HL-60 (cell line): ENCODE data around the gene ISYNA1.

Experiments
- CTCF ChIP-seq: IDR thresholded peaks from one replicate; pipeline ENCODE4 v1.5.1; 2011; ENCODE audit warnings: low read length, control low read depth, inconsistent platforms; ENCODE audit not compliant: insufficient read depth
- GABPA ChIP-seq: IDR thresholded peaks from 2 replicates; pipeline ENCODE4 v1.6.1; 2012; ENCODE audit warnings: low read depth
- POLR2AphosphoS5 ChIP-seq: IDR thresholded peaks from 2 replicates; pipeline ENCODE4 v1.6.1; 2012; ENCODE audit warnings: low read depth
- REST ChIP-seq: IDR thresholded peaks from 2 replicates; pipeline ENCODE4 v1.6.1; 2012; ENCODE audit warnings: low read depth; ENCODE audit not compliant: insufficient replicate concordance
- SPI1 ChIP-seq: IDR thresholded peaks from 2 replicates; pipeline ENCODE4 v1.6.1; 2012; ENCODE audit warnings: low read depth, mild to moderate bottlenecking, borderline replicate concordance

GRCh38 chr19:18416778-18417249 is 21.1 kb downstream of the ISYNA1 start:
- TF ChIP-seq CTCF (no peak), GABPA (no peak), POLR2AphosphoS5 (no peak; the same call in 1 of the 2 replicates), REST (no peak), SPI1 (no peak)
